RPMI7951 (cell line): ENCODE data around the gene CLEC2B. TPM values are rescaled to one million over a fixed set of nuclear protein-coding genes. Genes with fewer than 3 reads are reported as not detected.
"Not testable (repeated sequence)": the region's sequence is repeated elsewhere in the genome, so short reads cannot be mapped to it uniquely, and the experiment has no call there.

ENCODE experiments used
- DNase-seq: peaks from one replicate; pipeline ENCODE4 v3.0.0-alpha.2; 2012; ENCODE audit warnings: low read depth
- total RNA-seq: library from RNA; depleted of rRNA; stranded (reverse); fragments of >200 nt; shearing (Covaris generic); gene quantifications from 2 replicates; pipeline ENCODE4 v1.2.3, GENCODE V29; 2014; rRNA removed

Gene CLEC2B
- 53.2 and 59.1 TPM in 2 replicates for total RNA-seq

GRCh38 chr12:9869307-9870161, at the start of gene CLEC2B:
CLEC2B (minus strand) TSS chr12:9869354.
- DNase-seq, result peak; percentile 71

- no peak for DNase-seq
Observed at GRCh38 chr12:9911708-9912107, 42.6 kb upstream of the CLEC2B start.

- DNase-seq, result peak; percentile 5
Observed at GRCh38 chr12:9910716-9911421, 41.7 kb upstream of the CLEC2B start.

- DNase-seq, result no peak
Observed at GRCh38 chr12:9909724-9910123, 40.6 kb upstream of the CLEC2B start.

GRCh38 chr12:9908350-9908749, 39.2 kb upstream of the CLEC2B start:
- DNase-seq, result no peak

- DNase-seq, result no peak
Observed at GRCh38 chr12:9907769-9908168, 38.6 kb upstream of the CLEC2B start.

GRCh38 chr12:9906873-9907272, 37.7 kb upstream of the CLEC2B start:
- no peak for DNase-seq

- no peak for DNase-seq
Observed at GRCh38 chr12:9902539-9903228, 33.5 kb upstream of the CLEC2B start.

GRCh38 chr12:9900930-9901329, 31.8 kb upstream of the CLEC2B start:
- DNase-seq, result no peak

- no peak for DNase-seq
Observed at GRCh38 chr12:9899209-9899608, 30.1 kb upstream of the CLEC2B start.

- no peak for DNase-seq
Observed at GRCh38 chr12:9897535-9897934, 28.4 kb upstream of the CLEC2B start.

GRCh38 chr12:9895215-9895971, 26.2 kb upstream of the CLEC2B start:
- no peak for DNase-seq

- DNase-seq, result no peak
Observed at GRCh38 chr12:9888665-9889273, 19.6 kb upstream of the CLEC2B start.

GRCh38 chr12:9883175-9883574, 14.0 kb upstream of the CLEC2B start:
- no peak for DNase-seq

- DNase-seq, result no peak
Observed at GRCh38 chr12:9881988-9882387, 12.8 kb upstream of the CLEC2B start.

- DNase-seq, result no peak
Observed at GRCh38 chr12:9881246-9881645, 12.1 kb upstream of the CLEC2B start, which contains the start of gene KLRF2. KLRF2 (plus strand) TSS chr12:9881489; CDS start chr12:9881596, 107 bp downstream.

GRCh38 chr12:9880532-9881078, 11.5 kb upstream of the CLEC2B start:
- no peak for DNase-seq

- DNase-seq, result not testable (repeated sequence)
Observed at GRCh38 chr12:9876120-9876519, 7.0 kb upstream of the CLEC2B start.

GRCh38 chr12:9872742-9873141, 3.6 kb upstream of the CLEC2B start:
- DNase-seq, result no peak

- DNase-seq, result no peak
Observed at GRCh38 chr12:9872162-9872561, 3.0 kb upstream of the CLEC2B start.
